ENCODE results near the gene PGLYRP3. TPM values are rescaled to one million over a fixed set of nuclear protein-coding genes. Genes with fewer than 3 reads are reported as not detected.

PGLYRP3 gene
- total and polyA plus RNA-seq, 2 of the 13 experiments (the other 11 are each of a cell fraction or from before 2014, with no cell fraction given), result not detected

- no peak for TF ChIP-seq NONO (IDR thresholded peaks at IDR 0.05)
- no peak for TF ChIP-seq NONO (CRISPR knock-in tag; conservative IDR thresholded peaks at IDR 0.05)
These were observed 25.5 kb upstream of the PGLYRP3 start (continued) for GRCh38 chr1:153337980-153338853.

DNA sequence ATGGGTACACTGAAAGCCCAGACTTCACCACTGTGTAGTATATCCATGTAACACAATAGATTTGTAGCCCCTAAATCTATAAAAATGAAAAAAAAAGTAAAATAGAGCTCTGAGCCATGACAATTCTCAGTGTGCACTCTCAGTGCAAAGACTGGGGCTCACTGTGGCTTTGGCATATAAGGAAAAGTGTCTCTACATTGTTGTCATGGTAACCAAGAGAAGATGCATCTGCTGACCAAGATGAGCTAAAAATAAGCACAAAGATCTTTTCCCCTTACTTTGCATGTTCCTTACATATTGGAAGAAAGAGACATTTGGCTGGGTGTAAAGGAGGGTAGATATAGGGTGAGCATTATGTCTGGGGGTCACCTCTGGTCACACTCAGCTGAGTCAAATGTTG lies 23.9 kb upstream of the PGLYRP3 start:
- Histone ChIP-seq H3K9ac (ENCODE audit: insufficient read depth, low read depth, low read length) (no peak overlapping the region), H3K36me3 (replicated peaks in 1 of 2; ENCODE audit: control insufficient read depth in 1 of 2, insufficient read depth in 2 of 2, low read length in 2 of 2) (no peaks in the 10 kb centered on the region), H4K20me1 (ENCODE audit: insufficient read depth, low read length) (no peaks in the 10 kb centered on the region), H3K4me3 (replicated peaks in 1 of 3; ENCODE audit: insufficient read depth in 1 of 3, low read depth in 2 of 3, low read length in 3 of 3) (no peak overlapping the region), H3K27me3 (ENCODE audit: control insufficient read depth in 1 of 2, insufficient read depth in 2 of 2, low read length in 2 of 2) (no peaks in the 10 kb centered on the region), H3K27ac (ENCODE audit: extremely low read length, insufficient read depth, low read length) (no peak overlapping the region), H3K9me3 (ENCODE audit: low read length) (no peaks in the 10 kb centered on the region), H2AFZ (ENCODE audit: low read length) (no peak overlapping the region), H3K79me2 (ENCODE audit: insufficient read depth, low read length) (no peaks in the 10 kb centered on the region), H3K4me1 (ENCODE audit: insufficient read depth, low read length) (no peaks in the 10 kb centered on the region), H3K4me2 (ENCODE audit: low read depth, low read length) (no peak overlapping the region)
- in situ Hi-C loops (cut with HindIII; ENCODE audit: extremely low pct_ligation_motif_present, low pct_unique_long_range_greater_than_20kb) (no loop called here), intact Hi-C loops (cut with micrococcal nuclease; ENCODE audit: unreplicated experiment) (loop anchor here (10.0 kb wide), 1 partner anchor 58 kb away; the partner anchor contains the start of gene S100A8)
- CTCF ChIA-PET (ENCODE audit: low intra/inter-chr PET ratio, low total read pairs), result no interaction called here
- no peak for FAIRE-seq
- no peak for ATAC-seq
- no peak for DNase-seq (ENCODE audit: low spot score)
- TF ChIP-seq RFX1 (IDR thresholded peaks at IDR 0.05) (peak; percentile 45; the same call in 1 of the 2 replicates), ZNF83 (CRISPR knock-in tag; IDR thresholded peaks at IDR 0.05; ENCODE audit: borderline replicate concordance) (no peak)
- BruUV-seq (replicated peaks), result no TSS peak
- POLR2A ChIA-PET, result no interaction called here

DNA sequence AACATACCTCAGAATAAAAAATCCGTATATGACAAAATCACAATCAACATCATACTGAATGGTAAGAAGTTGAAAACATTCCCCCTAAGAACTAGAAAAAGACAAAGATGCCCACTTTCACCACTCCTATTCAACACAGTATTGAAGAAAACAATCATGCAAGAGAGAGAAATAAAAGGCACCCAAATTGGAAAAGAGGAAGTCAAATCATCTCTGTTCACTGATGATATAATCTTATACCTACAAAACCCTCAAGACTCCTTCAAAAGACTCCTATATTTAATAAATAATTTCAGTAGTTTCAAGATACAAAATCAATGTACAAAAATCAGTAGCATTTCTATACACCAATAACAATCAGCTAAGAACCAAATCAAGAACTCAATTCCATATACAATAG lies 21.1 kb upstream of the PGLYRP3 start:
- no peak overlapping the region for H3K4me3 ChIP-seq (replicated peaks in 1 of 3; ENCODE audit: insufficient read depth in 1 of 3, low read depth in 2 of 3, low read length in 3 of 3)
- intact Hi-C loops (cut with micrococcal nuclease; ENCODE audit: unreplicated experiment) (loop anchor here (10.0 kb wide), 1 partner anchor 61 kb away; the partner anchor contains the start of gene S100A8), in situ Hi-C loops (cut with HindIII; ENCODE audit: extremely low pct_ligation_motif_present, low pct_unique_long_range_greater_than_20kb) (no loop called here)
- H3K36me3 ChIP-seq (replicated peaks in 1 of 2; ENCODE audit: control insufficient read depth in 1 of 2, insufficient read depth in 2 of 2, low read length in 2 of 2), result no peaks in the 10 kb centered on the region
- ChIA-PET CTCF (ENCODE audit: low intra/inter-chr PET ratio, low total read pairs) (no interaction called here), POLR2A (no interaction called here)
- H3K79me2 ChIP-seq (ENCODE audit: insufficient read depth, low read length), result no peaks in the 10 kb centered on the region
- no TSS peak for BruUV-seq (replicated peaks)
- no peak overlapping the region for H3K4me2 ChIP-seq (ENCODE audit: low read depth, low read length)
- H3K4me1 ChIP-seq (ENCODE audit: insufficient read depth, low read length), result no peaks in the 10 kb centered on the region
- no peaks in the 10 kb centered on the region for H3K9me3 ChIP-seq (ENCODE audit: low read length)
- FAIRE-seq, result no peak
- DNase-seq (ENCODE audit: low spot score), result no peak
- WGBS (ENCODE audit: low lambda C conversion rate), result 3% methylated on average over 1 of the region's 1 CpG
- H4K20me1 ChIP-seq (ENCODE audit: insufficient read depth, low read length), result no peaks in the 10 kb centered on the region
- no peak for ATAC-seq
- H3K27me3 ChIP-seq (ENCODE audit: control insufficient read depth in 1 of 2, insufficient read depth in 2 of 2, low read length in 2 of 2), result no peaks in the 10 kb centered on the region
- H2AFZ ChIP-seq (ENCODE audit: low read length), result no peak overlapping the region
- no peak overlapping the region for H3K9ac ChIP-seq (ENCODE audit: insufficient read depth, low read depth, low read length)
- H3K27ac ChIP-seq (ENCODE audit: extremely low read length, insufficient read depth, low read length), result no peak overlapping the region
- TF ChIP-seq ZNF138 (CRISPR knock-in tag; IDR thresholded peaks at IDR 0.05; ENCODE audit: low read depth), result no peak
- no peak for TF ChIP-seq DR1 (CRISPR knock-in tag; IDR thresholded peaks at IDR 0.05)
- TF ChIP-seq ZNF296 (CRISPR knock-in tag; conservative IDR thresholded peaks at IDR 0.05), result no peak
- TF ChIP-seq SNRNP70 (IDR thresholded peaks at IDR 0.05; ENCODE audit: low read depth, low read length), result no peak
- no peak for TF ChIP-seq CSRNP2 (CRISPR knock-in tag; conservative IDR thresholded peaks at IDR 0.05; ENCODE audit: low read depth)
- no peak for TF ChIP-seq KLF16 (CRISPR knock-in tag; IDR thresholded peaks at IDR 0.05)
- no peak for TF ChIP-seq ZNF790 (CRISPR knock-in tag; IDR thresholded peaks at IDR 0.05; ENCODE audit: borderline replicate concordance)
- no peak for TF ChIP-seq ZNF569 (CRISPR knock-in tag; IDR thresholded peaks at IDR 0.05; ENCODE audit: borderline replicate concordance)
- TF ChIP-seq ATRX (CRISPR knock-in tag; IDR thresholded peaks at IDR 0.05; ENCODE audit: borderline replicate concordance), result no peak
- no peak for TF ChIP-seq CBX2 (IDR thresholded peaks at IDR 0.05; ENCODE audit: low read depth, low read length)
- no peak for TF ChIP-seq CBX2 (CRISPR knock-in tag; IDR thresholded peaks at IDR 0.05; ENCODE audit: low read depth)
